Measurements from ENCODE around the gene NKX1-1.

NKX1-1 gene

DNA sequence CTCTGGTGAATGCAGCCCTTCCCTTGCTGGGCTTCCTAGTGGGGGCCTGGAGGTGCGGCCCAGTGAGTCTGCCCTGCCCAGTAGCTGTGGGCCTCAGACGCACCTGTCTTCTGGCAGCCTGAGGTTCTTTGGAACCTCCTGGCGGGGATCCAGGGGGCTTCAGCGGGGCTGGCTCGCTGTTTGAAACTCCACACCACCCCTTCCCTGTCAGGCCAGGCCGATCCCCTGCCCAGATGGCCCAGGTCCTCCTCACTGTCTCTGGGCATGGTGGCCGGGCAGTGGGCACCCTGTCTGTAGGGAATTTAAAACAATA, 10.7 kb upstream of the NKX1-1 start:
- DNase-seq (ENCODE audit: low spot score) = no peak

DNA sequence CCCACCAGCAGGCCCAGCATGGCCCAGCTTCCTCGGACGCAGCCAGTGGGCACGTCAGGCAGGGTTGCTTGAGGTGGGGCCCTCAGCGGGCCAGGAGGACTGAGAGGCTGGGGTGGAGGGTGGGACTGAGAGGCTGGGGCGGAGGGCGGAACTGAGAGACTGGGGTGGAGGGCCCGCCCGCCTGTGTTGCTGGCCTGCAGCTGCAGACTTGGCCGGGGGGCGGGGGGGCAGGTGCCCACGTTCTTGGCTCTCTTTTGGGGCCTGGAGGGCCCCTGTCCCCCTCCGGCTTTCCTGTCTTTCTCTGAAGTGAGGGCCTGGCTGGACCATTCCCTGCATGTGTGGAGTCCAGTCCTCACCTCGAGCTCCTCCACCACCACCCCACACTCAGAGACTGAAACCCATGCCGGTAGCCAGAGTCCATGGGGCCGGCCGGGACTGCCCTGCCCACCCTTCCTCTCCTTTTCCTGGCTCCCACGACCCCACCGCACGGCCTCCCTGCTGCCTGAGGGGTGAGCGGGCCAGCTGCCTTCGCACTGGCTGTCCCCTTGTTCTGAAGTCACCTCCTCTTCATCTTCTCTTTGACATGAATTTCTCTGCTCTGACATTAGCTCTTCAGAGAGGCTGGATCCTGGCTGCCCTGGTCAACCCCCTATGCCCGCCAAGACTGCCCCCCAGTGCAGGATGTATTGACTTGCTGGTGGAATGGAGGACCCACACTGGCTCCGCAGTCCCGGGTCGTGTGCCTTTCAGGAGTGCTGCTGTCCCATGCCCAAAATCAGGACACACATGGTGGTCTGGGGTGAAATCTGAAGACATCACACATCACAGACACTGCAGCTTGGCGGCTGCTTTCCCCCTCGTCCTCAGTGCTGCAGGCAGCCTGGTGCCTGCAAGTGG, 10.1 kb upstream of the NKX1-1 start:
- DNase-seq (ENCODE audit: low spot score) = no peak

DNA sequence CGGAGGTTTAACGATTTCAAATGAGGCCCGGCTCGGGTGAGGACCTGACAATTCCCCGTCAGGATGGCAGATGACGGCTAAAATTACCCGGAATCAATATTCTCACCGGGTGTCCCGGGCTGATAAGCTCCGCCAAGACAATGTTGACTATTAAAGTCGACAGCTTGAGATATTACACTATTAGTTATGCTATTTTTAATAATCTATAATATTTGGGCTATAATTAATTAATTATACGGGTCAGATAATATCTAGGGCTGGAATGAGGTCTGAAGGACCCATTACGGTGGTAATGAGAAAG, 9.4 kb upstream of the NKX1-1 start:
- no peak for DNase-seq (ENCODE audit: low spot score)

DNA sequence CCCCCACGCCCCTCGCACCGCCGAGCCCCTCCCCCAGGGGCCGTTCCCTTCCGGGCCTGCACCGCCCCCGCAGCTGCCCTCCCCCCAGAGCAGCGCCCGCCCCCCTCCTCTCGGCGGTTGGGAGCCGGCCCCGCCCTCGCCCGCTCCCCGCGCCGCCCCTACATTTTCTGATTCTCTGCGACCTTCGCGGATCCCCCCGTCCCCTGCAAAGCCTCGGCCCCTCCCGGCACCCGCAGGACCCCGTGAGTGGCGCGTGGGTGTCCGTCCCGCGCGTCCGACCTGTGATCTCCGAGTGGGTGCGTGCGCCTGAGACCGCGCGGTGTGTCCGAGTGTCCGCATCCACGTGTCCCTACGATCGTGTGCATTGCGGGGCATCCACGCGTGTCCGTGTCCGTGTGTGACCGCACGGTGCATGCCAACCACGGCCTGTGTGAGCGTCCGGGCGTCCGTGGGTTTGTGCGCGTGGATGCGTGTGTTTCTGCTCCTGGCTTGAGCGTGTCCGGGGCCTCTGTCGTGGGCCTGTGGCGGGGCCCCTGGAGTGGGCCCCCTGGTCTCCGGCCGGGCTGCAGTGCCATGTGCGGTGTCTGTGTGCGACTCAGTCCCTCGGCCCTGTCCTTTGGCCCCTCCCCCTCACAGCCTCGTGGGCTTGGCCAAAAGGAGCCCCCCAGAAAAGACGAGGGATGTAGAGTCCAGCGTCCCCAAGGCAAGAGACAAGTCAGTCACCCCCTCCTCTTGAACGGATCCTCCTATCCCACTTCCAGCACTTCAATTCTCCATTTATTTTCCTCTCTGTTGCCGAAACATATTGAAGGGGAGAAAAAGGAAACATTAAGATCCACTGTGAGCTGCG, 8.8 kb upstream of the NKX1-1 start:
- no peak for DNase-seq (ENCODE audit: low spot score)

DNA sequence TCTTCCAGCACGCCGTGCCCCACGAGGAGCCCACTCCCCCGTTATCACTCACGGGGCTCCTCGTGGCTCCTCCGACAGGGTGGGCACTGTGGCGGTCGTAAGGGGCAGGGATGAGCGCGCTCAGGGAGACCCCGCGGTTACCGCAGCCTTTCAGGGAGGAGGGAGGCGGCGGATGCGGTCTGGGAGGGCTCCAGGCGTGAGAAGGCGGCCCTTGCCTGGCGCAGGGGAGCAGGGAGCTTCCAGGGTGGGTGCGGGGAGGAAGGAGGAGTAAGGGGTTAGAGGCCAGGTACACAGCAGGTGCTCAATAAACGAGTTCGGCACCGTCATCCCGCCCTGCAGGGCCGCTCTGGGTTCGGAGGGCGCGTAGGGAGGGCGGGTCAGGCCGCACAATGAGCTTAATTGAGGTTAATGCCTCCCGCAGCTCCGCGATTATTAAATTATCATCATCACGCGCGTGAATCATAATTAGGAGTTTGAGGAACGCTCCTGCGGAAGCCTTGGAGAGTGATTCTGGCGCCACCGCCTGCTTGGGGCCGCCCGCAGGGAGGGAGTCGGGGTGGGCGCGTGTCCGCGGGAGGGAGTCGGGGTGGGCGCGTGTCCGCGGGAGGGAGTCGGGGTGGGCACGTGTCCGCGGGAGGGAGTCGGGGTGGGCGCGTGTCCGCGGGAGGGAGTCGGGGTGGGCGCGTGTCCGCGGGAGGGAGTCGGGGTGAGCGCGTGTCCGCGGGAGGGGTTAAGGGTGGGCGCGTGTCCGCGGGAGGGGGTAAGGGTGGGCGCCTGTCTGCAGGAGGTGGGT, 7.6 kb upstream of the NKX1-1 start:
- no peak for DNase-seq (ENCODE audit: low spot score)

DNA sequence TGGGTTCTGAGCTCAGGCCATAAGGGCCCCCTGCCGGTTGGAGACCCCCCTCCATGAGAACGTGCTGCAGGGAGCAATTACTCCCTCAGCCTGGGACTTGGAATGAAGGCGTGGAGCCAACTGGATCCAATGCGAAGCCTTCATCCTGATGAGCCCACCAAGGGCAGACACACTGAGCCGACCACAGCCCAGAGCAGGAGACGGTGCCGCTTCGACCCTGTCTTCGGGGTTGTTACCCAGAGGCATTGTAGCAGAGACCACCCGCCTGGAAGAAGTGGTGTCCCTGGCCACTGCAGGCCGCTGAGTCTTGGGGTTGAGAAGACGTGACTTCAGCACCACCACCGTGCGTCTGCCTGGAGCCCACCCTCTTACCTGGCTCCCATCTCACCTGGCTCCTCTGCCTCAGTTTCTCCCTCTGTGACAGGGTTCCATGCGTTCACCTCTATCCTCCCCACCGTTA, 7.0 kb upstream of the NKX1-1 start:
- no peak for DNase-seq (ENCODE audit: low spot score)

GRCh38 chr4:1412376-1413203, 6.3 kb upstream of the NKX1-1 start:
- no peak for DNase-seq (ENCODE audit: low spot score)

DNA sequence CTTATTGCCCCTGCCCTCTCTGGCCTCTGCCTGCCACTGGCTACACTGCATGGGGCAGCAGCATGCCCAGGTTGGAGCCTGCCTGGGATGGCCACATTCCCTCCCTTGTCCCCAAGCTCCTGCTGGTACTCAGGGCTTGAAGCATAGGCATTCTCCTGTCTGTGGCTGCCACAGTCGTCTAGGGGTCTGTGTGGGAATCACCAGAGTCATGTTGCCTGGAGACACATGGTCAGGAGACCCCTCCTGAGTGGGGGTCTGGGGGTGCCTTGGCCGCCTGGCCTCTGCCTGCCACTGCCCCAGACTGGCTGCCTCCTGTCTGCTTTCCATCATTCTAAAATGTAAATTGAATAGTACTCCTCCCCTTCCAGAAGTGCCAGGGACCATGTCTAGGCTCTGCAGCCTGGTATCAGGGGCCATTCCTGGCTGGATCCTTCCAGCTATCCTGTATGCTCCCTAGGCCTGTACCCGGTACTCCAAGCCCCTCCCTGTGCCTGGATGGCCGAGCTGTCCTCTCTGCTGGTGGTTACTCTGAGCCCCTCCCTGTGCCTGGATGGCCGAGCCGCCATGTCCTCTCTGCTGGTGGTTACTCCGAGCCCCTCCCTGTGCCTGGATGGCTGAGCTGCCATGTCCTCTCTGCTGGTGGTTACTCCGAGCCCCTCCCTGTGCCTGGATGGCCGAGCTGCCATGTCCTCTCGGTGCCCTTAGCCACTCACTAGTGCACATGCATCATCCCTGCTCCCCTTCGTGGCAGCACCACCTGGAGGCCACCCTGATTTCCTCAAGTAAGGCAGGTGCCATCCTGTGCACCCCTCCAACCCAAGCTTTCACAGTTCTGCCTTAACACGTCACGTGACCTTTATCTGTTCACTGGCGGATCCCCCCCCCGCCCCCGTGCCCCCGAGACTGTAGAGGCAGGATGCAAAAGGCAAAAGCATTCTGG, 5.5 kb upstream of the NKX1-1 start:
- DNase-seq (ENCODE audit: low spot score) = no peak

GRCh38 chr4:1410491-1411325, 4.5 kb upstream of the NKX1-1 start:
- DNase-seq (ENCODE audit: low spot score) = peak; percentile 18

- no peak for DNase-seq (ENCODE audit: low spot score)
These were observed 3.5 kb upstream of the NKX1-1 start for GRCh38 chr4:1409491-1410425.

DNA sequence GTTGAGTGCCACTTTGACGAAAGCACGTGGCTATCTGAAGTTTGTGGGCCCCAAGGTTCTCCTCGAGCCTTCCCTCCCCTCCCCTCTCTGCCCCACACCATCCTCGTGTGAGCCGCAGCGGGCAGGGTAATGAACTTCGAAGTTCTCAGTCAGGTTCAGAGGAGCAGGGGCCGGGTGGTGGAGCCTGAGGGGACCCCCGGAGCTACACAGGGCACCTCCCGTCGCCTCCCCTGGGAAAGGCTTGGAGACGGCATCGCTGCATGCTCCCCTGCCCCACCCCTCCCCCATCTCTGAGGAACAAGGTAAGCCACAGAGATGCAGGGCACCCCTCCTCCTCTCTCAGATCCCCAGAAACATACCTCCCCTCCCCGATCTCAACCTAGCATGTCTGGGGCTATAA, 2.8 kb upstream of the NKX1-1 start:
- no peak for DNase-seq (ENCODE audit: low spot score)

DNA sequence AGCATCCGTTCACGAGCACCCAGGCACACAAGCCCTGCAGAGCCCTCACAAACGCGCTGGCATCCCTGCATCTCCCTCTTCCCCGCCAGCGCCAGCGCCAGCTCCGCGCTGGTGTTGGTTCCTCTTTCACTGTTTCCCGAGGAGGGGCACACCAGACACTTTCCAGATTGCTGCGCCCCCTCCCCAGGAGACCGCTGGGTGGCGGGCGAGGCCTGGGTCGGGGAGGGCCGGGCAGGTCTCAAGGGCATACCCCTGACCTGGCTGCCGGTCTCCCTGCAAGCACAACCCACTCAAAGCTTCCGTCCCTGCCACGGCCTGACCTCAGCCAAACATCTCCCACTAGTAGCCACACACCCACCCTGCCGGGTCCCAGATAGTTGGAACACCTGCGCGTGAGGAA, 2.2 kb upstream of the NKX1-1 start:
- no peak for DNase-seq (ENCODE audit: low spot score)

DNA sequence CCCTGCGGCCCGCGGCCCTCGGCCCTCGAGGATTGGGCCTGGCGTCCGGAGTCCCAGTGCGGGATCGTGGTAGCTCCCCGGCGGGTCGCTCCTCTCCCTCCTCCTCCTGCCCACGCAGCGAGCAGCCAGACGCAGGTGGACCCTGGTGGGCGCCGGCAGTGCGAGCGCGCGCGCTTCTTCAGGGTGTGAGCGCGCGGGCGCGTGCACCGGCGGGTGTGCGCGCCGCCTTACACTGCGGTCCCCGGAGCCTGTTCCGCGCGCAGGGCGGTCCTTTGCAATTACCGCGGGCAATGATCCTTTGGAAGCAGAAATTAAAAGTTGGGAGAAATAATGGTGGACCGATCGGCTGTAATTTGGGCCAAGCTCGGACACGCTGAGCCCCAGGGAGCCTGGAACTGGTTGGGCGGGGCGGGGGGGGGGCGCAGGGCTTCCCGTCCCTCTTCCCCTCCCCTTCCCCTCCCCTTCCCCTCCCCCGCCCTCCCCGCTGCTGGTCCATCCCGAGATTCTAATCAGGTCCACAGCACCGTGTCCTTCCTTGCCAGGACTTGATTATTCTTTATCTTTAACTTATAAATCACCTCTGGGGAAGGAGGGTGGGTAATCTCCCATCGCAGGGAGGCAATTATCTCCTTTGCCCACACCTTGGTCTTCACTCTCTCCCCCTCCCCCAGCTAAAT, 1.6 kb upstream of the NKX1-1 start:
- no peak for DNase-seq (ENCODE audit: low spot score)

DNA sequence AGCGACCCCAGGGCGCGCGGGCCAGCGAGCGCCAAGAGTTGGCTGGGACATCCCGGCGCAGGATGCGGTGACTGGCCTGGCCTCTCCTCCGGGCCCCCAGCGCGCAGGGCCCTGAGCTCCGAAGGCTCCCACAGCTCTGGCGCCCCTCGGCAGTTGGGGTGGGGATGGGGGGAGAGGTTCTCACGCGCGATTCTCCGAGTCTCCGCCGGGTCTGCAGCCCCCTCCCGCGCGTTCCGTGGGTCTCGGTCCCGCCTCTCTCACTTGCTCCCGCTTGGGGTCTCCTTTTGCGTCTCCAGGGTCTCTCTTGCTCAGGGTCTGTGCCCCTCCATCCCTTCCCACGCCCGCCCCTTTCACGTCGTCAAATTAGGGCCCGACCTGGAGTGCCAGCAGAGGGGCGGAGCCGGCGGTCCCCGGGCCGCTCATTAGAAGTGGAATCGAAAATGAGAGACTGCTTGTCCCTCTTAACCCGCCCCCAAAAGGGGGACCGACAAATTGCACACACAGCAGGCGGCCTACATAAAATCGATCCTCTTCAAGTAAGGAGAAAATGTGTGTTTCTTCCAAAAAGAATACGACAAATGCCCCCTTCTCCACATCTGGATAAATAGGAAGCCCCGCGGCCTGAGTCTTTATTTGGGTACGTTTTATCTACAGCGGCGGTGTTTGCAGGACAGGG, 877 bp upstream of the NKX1-1 start:
- DNase-seq (ENCODE audit: low spot score) = no peak

GRCh38 chr4:1405636-1406393, 427 bp downstream of the NKX1-1 start:
- DNase-seq (ENCODE audit: low spot score) = no peak

DNA sequence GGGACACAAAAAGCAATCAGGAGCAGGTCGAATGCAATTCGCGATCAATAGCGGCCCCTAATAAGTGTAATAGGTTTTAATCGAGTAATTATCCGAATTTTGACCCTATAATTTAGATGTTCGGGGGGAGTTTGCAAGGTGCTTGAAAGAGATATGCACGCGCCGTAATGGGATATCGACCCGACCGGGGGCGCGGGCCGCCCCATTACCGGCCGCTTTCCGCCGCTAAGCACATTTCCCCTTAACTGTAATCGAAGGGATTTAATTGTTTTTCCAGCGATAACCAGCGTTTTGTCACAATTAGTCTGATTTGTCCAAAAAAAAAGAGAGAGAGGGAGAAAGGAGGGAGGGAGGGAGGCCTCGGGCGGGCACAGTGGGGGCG, 997 bp downstream of the NKX1-1 start:
- no peak for DNase-seq (ENCODE audit: low spot score)
